ENCODE measurements around the gene GP1BA.

Gene GP1BA

DNA sequence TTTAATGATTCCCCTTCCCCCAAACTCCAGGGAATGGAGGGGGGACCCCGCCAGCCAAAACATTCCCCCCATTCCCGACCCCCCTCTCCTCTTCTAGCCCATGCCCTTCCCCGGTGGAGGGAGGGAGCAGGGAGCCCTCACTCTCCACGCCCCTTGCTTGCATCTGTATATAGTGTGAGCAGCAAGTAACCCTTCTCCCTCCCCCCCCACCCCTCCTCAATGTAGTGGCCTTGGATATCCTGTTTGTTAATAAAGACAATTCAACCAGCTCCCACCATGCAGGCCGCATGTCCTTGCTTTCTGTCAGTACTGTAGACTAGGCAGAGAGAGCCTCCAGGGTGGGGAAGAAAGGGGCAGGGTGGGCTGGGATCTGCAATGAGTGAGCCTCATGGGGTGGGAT lies 34.3 kb upstream of the GP1BA start:
- TF ChIP-seq, protein P1, sequence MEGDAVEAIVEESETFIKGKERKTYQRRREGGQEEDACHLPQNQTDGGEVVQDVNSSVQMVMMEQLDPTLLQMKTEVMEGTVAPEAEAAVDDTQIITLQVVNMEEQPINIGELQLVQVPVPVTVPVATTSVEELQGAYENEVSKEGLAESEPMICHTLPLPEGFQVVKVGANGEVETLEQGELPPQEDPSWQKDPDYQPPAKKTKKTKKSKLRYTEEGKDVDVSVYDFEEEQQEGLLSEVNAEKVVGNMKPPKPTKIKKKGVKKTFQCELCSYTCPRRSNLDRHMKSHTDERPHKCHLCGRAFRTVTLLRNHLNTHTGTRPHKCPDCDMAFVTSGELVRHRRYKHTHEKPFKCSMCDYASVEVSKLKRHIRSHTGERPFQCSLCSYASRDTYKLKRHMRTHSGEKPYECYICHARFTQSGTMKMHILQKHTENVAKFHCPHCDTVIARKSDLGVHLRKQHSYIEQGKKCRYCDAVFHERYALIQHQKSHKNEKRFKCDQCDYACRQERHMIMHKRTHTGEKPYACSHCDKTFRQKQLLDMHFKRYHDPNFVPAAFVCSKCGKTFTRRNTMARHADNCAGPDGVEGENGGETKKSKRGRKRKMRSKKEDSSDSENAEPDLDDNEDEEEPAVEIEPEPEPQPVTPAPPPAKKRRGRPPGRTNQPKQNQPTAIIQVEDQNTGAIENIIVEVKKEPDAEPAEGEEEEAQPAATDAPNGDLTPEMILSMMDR (IDR thresholded peaks at IDR 0.05; ENCODE audit: low read length, missing control alignments): no peak
- H3K4me3 ChIP-seq (replicated peaks; ENCODE audit: low read depth, low read length): no peak overlapping the region
- DNase-seq (ENCODE audit: low read depth): no peak

DNA sequence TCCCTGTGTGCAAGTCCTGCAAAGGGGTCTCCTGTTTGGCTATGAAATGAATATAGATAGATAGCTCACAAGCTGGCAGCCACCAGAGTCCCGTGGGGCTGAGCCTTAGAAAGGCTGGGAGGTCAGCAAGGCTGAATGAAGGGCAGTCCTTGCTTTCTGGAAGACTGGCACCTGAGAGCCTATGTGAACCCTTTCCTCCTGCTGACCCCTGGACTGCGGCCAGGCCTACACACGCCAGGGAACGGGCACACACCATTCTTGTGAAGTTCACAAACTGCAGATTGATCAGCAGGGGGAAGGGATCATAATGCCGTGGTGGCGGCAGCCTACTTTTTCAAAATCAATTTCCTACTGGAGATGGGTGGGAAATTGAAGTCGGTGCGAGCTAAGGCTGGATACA lies 33.7 kb upstream of the GP1BA start:
- H3K4me3 ChIP-seq (replicated peaks; ENCODE audit: low read depth, low read length): no peak overlapping the region
- DNase-seq (ENCODE audit: low read depth): no peak
- TF ChIP-seq, protein P1 (IDR thresholded peaks at IDR 0.05; ENCODE audit: low read length, missing control alignments): no peak

DNA sequence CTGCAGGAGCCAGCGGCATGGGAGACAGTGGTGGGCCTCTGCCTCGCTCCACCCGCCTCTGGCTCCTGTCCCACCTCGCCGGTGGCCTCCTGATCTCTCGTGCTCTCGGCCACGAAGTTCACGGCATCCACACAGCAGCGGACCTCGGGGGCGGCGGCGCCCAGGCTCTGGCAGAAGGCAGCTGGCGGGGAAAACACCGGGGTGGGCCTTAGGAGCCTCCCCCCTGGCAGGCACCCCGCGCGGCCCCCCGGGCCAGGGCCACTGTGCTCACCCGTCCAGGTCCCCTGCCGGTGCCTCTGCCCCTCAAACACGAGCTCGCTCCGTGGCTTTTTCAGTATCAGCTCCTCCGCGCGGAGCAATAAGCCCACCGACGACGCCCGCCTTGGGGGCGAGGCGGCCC lies 33.1 kb upstream of the GP1BA start:
- H3K4me3 ChIP-seq (replicated peaks; ENCODE audit: low read depth, low read length): peak overlapping the region; percentile 59
- TF ChIP-seq, protein P1 (IDR thresholded peaks at IDR 0.05; ENCODE audit: low read length, missing control alignments): no peak
- no peak for DNase-seq (ENCODE audit: low read depth)

DNA sequence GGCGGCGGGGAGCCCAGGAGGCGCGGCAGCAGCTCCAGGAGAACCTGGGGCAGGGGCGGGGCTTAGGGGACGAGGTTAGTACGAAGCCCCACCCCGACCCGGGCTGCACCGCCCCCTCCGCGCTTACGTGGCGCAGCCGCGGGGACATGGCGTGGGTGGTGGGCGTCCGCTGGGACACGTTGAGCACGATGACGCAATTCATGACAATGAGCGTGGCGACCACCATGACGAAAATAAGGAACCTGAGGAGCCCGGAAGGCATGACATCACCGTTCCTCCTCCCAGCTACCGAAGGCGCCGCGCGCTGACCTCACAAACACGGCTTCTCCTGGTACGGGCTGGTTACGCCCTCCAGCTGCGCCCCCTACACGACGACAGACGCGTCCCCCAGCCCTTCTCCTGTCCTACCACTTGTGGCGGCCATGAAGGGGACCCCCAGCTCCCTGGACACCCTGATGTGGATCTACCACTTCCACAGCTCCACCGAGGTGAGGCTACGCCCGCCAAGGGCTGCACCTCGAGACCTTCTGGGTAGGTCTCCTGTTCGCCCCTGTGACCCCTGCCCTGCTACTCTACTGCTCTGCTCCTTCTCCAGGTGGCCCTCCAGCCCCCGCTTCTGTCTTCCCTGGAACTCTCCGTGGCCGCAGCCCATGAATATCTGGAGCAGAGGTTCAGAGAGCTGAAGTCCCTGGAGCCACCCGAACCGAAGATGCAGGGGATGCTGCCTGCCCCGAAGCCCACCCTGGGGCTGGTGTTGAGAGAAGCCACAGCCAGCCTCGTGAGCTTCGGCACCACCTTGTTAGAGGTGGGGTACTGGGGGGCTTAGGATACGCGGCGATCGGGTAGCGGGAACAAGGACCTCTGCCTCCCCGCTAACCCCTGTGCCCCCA lies 32.5 kb upstream of the GP1BA start, which contains the start of gene C17orf107:
C17orf107 (plus strand) TSS at position 196 of the 890 bp plus-strand sequence; CDS start at position 423, 227 bp downstream.
- TF ChIP-seq, protein P1 (IDR thresholded peaks at IDR 0.05; ENCODE audit: low read length, missing control alignments): no peak
- DNase-seq (ENCODE audit: low read depth): peak; percentile 87
- H3K4me3 ChIP-seq (replicated peaks; ENCODE audit: low read depth, low read length): peak within 1 kb of the TSS; percentile 59

DNA sequence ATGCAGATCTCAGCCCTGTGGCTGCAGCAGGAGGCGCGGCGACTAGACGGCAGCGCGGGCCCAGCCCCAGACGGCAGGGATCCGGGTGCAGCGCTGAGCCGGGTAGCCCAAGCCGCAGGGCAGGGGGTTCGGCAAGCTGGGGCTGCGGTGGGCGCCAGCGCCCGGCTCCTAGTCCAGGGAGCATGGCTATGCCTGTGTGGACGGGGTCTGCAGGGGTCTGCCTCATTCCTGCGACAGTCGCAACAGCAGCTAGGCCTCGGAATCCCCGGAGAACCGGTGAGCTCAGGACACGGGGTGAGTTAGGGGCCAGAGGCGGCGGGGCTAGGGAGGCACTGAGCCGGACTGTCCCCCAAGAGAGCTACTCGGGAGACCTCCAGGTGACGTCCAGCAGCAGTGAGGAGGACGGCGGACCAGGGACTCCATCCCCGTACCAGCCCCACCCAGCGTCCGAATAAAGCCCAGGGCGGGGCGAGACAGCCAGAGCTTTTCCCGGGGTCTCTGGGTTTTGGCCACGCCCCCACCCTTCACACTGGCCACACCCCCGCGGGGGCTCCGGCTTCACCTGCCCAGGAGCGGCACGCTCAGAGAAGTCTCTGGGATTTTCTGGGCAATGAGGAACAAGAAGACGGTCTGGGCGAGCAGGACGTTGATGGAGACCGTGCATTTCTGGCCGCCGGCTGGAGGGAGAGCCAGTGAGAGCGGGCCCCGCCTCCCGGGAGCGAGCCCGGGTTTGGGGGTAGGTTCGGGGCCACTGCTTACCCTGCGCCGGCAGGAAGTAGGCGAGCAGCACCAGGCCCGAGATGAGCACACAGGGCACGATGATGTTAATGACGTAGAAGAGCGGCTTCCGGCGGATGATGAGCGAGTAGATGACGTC lies 31.6 kb upstream of the GP1BA start:
- TF ChIP-seq, protein P1 (IDR thresholded peaks at IDR 0.05; ENCODE audit: low read length, missing control alignments): no peak
- no peak overlapping the region for H3K4me3 ChIP-seq (replicated peaks; ENCODE audit: low read depth, low read length)
- DNase-seq (ENCODE audit: low read depth): no peak

DNA sequence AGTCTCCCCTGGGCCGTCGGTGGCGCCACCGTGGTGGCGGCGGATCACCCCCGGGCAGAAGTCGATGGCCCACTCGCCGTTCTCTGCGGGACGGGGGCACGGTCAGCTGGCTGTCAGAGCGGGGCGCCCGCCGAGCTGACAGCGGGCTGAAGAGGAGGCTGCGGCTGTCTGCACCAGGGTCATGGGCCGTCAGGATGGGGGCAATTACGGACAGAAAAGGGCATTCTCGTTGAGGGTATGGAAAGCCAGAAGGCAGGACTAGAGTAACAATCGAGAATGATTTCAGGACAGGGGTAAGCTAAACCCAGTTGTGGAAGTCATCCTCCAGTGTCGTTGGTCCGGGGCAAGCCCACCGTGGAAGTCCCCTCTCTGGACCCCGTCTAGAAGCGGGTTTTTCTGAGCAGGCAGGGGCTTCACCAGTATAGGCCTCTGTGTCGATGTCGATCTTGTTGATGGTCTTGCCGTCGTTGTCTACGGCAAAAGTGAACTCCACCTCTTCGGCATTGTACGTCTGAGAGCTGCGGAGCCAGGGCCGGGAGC lies 30.9 kb upstream of the GP1BA start:
- no peak for DNase-seq (ENCODE audit: low read depth)
- no peak overlapping the region for H3K4me3 ChIP-seq (replicated peaks; ENCODE audit: low read depth, low read length)
- TF ChIP-seq, protein P1 (IDR thresholded peaks at IDR 0.05; ENCODE audit: low read length, missing control alignments): no peak
